ENCODE measurements around the gene PPARA. TPM values are rescaled to one million over a fixed set of nuclear protein-coding genes. Genes with fewer than 3 reads are reported as not detected.

Gene PPARA
- total RNA-seq, 1 experiment from 2014 or later = 14.5 TPM

DNA sequence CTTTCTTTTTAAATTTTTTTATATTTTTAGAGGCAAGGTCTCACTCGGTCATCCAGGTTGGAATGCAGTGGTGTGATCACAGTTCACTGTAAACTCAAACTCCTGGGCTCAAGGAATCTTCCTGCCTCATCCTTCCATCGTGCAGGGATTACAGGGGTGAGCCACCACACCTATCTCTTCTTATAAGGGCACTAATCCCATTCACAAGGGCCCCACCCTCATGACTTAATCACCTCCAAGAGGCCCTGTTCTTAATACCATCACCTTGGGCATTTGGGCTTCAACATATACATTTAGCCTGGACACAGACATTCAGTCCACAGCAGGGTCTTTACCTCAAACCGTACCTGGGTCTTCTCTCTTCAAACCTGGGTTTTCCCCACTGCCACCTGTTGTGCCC lies 141.8 kb downstream of the PPARA start:
- Histone ChIP-seq H3K9me3 (ENCODE audit: control insufficient read depth in 1 of 2, insufficient read depth in 1 of 2, low read depth in 1 of 2, low read length in 2 of 2) (no peaks in the 10 kb centered on the region), H3K9me2 (ENCODE audit: insufficient read depth) (no peaks in the 10 kb centered on the region), H4K20me1 (ENCODE audit: insufficient read depth) (no peaks in the 10 kb centered on the region), H3K27me3 (ENCODE audit: insufficient read depth, low read length) (no peaks in the 10 kb centered on the region), H3K4me1 (ENCODE audit: control insufficient read depth in 1 of 2, insufficient read depth in 2 of 2, low read length in 2 of 2) (peaks cover 7 to 13% of the 10 kb centered on the region in 2 experiments; a peak in 3 of 4 replicates), H3K36me3 (ENCODE audit: control insufficient read depth in 1 of 2, insufficient read depth in 2 of 2, low read length in 2 of 2) (peaks cover 6 to 10% of the 10 kb centered on the region in 2 experiments; a peak in 2 of 4 replicates), H3K79me2 (ENCODE audit: insufficient read depth, low read length) (peaks cover 5% of the 10 kb centered on the region), H3K4me2 (ENCODE audit: low read length) (no peak overlapping the region), H2AFZ (ENCODE audit: low read depth, low read length, poor library complexity, severe bottlenecking) (no peak overlapping the region), H3K27ac (ENCODE audit: low read depth, low read length) (no peak overlapping the region), H3K4me3 (replicated peaks in 1 of 2; ENCODE audit: low read depth in 1 of 2, low read length in 2 of 2) (no peak overlapping the region), H3K9ac (ENCODE audit: low read length) (no peak overlapping the region)
- CTCF ChIA-PET = no interaction called here
- DNase-seq (ENCODE audit: low read depth, low spot score) (no peak), ATAC-seq (no peak)
- BruUV-seq (replicated peaks) = no TSS peak
- no peak for TF ChIP-seq POLR2AphosphoS5 (IDR thresholded peaks at IDR 0.05; ENCODE audit: low read depth, low read length)
- TF ChIP-seq CBX3 (IDR thresholded peaks at IDR 0.05; ENCODE audit: low read depth) = no peak
- no peak for TF ChIP-seq TCF7L2 (IDR thresholded peaks at IDR 0.05; ENCODE audit: borderline replicate concordance, extremely low read depth, insufficient read depth, insufficient read length)
- no peak for TF ChIP-seq ZFX (IDR thresholded peaks at IDR 0.05)
- no peak for TF ChIP-seq ATF3 (IDR thresholded peaks at IDR 0.05)
- TF ChIP-seq EZH2phosphoT487 (IDR thresholded peaks at IDR 0.05; ENCODE audit: borderline replicate concordance) = no peak
- TF ChIP-seq ZNF274 (IDR thresholded peaks at IDR 0.05; ENCODE audit: low read depth, low read length) = no peak
- TF ChIP-seq, protein P1, sequence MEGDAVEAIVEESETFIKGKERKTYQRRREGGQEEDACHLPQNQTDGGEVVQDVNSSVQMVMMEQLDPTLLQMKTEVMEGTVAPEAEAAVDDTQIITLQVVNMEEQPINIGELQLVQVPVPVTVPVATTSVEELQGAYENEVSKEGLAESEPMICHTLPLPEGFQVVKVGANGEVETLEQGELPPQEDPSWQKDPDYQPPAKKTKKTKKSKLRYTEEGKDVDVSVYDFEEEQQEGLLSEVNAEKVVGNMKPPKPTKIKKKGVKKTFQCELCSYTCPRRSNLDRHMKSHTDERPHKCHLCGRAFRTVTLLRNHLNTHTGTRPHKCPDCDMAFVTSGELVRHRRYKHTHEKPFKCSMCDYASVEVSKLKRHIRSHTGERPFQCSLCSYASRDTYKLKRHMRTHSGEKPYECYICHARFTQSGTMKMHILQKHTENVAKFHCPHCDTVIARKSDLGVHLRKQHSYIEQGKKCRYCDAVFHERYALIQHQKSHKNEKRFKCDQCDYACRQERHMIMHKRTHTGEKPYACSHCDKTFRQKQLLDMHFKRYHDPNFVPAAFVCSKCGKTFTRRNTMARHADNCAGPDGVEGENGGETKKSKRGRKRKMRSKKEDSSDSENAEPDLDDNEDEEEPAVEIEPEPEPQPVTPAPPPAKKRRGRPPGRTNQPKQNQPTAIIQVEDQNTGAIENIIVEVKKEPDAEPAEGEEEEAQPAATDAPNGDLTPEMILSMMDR (IDR thresholded peaks at IDR 0.05 in 2 of 3, conservative IDR thresholded peaks at IDR 0.05 in 1 of 3; ENCODE audit: borderline replicate concordance in 1 of 3, insufficient read depth in 1 of 3, low read depth in 2 of 3, low read length in 2 of 3) = no peak
- no peak for TF ChIP-seq ELF1 (IDR thresholded peaks at IDR 0.05; ENCODE audit: borderline replicate concordance, low read depth)
- TF ChIP-seq EZH2 (IDR thresholded peaks at IDR 0.05) = no peak
- TF ChIP-seq SIN3A (IDR thresholded peaks at IDR 0.05; ENCODE audit: low read depth) = no peak
- no peak for TF ChIP-seq ZBTB33 (IDR thresholded peaks at IDR 0.05; ENCODE audit: extremely low read depth, insufficient replicate concordance, low read length)
- intact Hi-C loops (cut with micrococcal nuclease) = no loop called here
- RAD21 ChIA-PET (ENCODE audit: low non-redundant PET in 1 of 2, low total read pairs in 2 of 2, uncharacterized antibody in 2 of 2, unreplicated experiment in 2 of 2) = no interaction called here
- POLR2A ChIA-PET = no interaction called here
